Measurements from ENCODE around the gene SLC43A3.

SLC43A3 gene

DNA sequence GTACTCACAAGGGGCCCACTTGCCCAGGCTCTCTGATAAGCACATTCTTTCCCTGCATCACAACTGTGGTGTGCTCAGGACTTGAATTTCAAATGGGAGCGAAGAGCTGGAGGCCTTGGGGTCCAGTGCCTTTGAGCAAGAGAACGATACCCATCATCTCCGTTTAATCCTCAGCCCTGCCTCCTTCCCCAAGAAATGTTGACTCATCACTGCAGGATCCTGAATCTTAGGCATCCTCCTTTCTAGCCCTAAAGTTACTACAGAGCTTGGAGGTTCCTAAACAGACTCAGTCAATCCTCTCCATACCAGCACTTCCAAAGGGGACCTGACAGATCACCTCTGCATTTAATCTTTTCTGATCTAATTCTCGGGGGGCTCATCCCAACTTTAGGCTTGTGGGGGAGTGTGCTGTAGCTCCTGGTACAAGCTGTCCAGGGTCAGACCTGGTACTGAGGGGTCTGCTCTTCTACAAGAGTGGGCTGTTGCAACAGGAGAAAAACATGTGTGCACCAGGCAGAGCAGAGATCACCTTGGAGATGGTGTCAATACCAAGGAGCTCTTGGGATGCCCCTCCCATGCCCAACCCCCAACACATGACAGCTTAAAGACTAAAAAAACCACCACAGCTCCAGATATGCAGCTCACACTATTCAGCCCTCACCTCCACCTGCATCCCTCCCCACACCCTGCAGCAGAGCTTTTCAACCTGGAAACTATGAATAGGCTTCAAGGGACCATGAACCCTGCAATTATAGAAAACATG lies 32.5 kb downstream of the SLC43A3 start:
- no peak overlapping the region for H3K4me3 ChIP-seq (ENCODE audit: low read length in 2 of 2)

GRCh38 chr11:57392763-57393105 lies 34.2 kb downstream of the SLC43A3 start:
- Histone ChIP-seq H3K4me3 (ENCODE audit: low read length in 2 of 2) (no peak overlapping the region), H3K9me3 (ENCODE audit: control insufficient read depth in 2 of 2, low read length in 2 of 2) (peaks cover 0 to 2% of the 10 kb centered on the region in 2 donors), H3K27ac (ENCODE audit: low read length) (no peak overlapping the region), H3K27me3 (ENCODE audit: control insufficient read depth in 1 of 2, insufficient read depth in 2 of 2, low read length in 2 of 2) (peaks cover 6 to 7% of the 10 kb centered on the region in 2 donors), H3K4me1 (ENCODE audit: control insufficient read depth, insufficient read depth, low read length) (no peaks in the 10 kb centered on the region), H3K36me3 (ENCODE audit: control insufficient read depth in 2 of 2, insufficient read depth in 2 of 2, low read length in 2 of 2) (no peaks in the 10 kb centered on the region), H3K9ac (ENCODE audit: low read length in 2 of 2) (no peak overlapping the region)

More for the DNA sequence above, 32.5 kb downstream of the SLC43A3 start:
- Histone ChIP-seq H3K9me3 (ENCODE audit: control insufficient read depth in 2 of 2, low read length in 2 of 2) (peaks cover 0 to 2% of the 10 kb centered on the region in 2 donors), H3K27me3 (ENCODE audit: control insufficient read depth in 1 of 2, insufficient read depth in 2 of 2, low read length in 2 of 2) (peaks cover 7 to 9% of the 10 kb centered on the region in 2 donors), H3K27ac (ENCODE audit: low read length) (no peak overlapping the region), H3K36me3 (ENCODE audit: control insufficient read depth in 2 of 2, insufficient read depth in 2 of 2, low read length in 2 of 2) (no peaks in the 10 kb centered on the region), H3K9ac (ENCODE audit: low read length in 2 of 2) (no peak overlapping the region), H3K4me1 (ENCODE audit: control insufficient read depth, insufficient read depth, low read length) (no peaks in the 10 kb centered on the region)

DNA sequence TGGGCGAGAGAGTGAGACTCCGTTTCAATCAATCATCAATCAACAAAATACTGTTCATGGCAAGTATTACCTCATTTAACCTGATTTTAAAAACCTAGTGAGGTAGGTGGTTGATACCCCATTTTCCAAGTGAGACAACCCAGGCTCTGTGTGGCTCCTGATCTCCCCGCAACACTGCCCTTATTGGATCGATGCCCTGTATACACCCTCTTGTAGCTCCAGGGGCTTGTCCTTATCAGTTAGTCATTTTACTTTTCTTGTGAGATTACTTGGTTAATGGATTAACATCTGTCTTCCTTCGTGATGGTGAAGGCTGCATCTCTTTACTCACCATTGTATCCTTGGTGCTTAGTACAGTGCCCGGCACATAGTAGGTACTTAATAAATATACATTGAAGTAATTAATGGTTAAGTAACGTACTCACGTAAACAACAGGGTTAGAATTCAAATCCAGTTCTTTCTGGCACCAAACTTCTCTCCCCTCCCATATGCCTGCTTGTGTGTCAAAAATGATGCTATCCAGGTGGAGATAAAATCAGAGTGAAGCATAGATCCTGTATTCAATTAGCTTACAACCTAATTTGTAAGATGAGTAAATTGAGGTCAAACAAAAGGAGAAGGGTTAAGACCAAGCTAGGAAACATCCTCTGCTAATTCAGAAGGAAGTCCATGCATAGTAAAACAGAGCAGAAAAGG lies 34.7 kb downstream of the SLC43A3 start:
- no peak overlapping the region for H3K27ac ChIP-seq (ENCODE audit: low read length)
- H3K27me3 ChIP-seq (ENCODE audit: control insufficient read depth in 1 of 2, insufficient read depth in 2 of 2, low read length in 2 of 2) = peaks cover 6 to 7% of the 10 kb centered on the region in 2 donors

GRCh38 chr11:57391539-57391938 lies 35.4 kb downstream of the SLC43A3 start:
- Histone ChIP-seq H3K9me3 (ENCODE audit: control insufficient read depth in 2 of 2, low read length in 2 of 2) (no peaks in the 10 kb centered on the region), H3K27ac (ENCODE audit: low read length) (no peak overlapping the region), H3K36me3 (ENCODE audit: control insufficient read depth in 2 of 2, insufficient read depth in 2 of 2, low read length in 2 of 2) (no peaks in the 10 kb centered on the region), H3K4me1 (ENCODE audit: control insufficient read depth, insufficient read depth, low read length) (no peaks in the 10 kb centered on the region), H3K9ac (ENCODE audit: low read length in 2 of 2) (no peak overlapping the region), H3K4me3 (ENCODE audit: low read length in 2 of 2) (no peak overlapping the region), H3K27me3 (ENCODE audit: control insufficient read depth in 1 of 2, insufficient read depth in 2 of 2, low read length in 2 of 2) (peaks cover 6 to 7% of the 10 kb centered on the region in 2 donors)

More for the DNA sequence above, 34.7 kb downstream of the SLC43A3 start:
- Histone ChIP-seq H3K4me3 (ENCODE audit: low read length in 2 of 2) (no peak overlapping the region), H3K9ac (ENCODE audit: low read length in 2 of 2) (no peak overlapping the region), H3K4me1 (ENCODE audit: control insufficient read depth, insufficient read depth, low read length) (no peaks in the 10 kb centered on the region), H3K36me3 (ENCODE audit: control insufficient read depth in 2 of 2, insufficient read depth in 2 of 2, low read length in 2 of 2) (no peaks in the 10 kb centered on the region), H3K9me3 (ENCODE audit: control insufficient read depth in 2 of 2, low read length in 2 of 2) (peaks cover 0 to 2% of the 10 kb centered on the region in 2 donors)

DNA sequence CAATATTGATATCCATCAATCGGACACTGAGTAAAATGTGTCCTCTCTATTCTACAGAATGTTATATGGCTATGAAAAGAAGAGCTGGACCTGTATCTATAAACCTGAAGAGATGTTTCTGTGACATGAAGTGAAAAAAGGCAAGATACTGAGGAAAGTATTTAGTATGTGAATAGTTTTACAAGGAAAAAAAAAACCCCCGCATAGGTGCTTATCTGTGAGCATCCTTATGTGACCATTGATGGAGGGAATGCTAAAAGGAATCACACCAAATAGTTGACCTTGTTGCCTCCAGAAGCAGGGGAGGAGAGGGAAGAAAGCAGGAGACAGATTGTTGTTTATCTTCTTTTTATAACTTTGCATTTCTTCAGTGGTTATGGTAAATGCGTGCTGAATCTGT lies 35.8 kb downstream of the SLC43A3 start:
- Histone ChIP-seq H3K27me3 (ENCODE audit: control insufficient read depth in 1 of 2, insufficient read depth in 2 of 2, low read length in 2 of 2) (peaks cover 4 to 7% of the 10 kb centered on the region in 2 donors), H3K4me3 (ENCODE audit: low read length in 2 of 2) (no peak overlapping the region), H3K27ac (ENCODE audit: low read length) (no peak overlapping the region), H3K9ac (ENCODE audit: low read length in 2 of 2) (no peak overlapping the region), H3K36me3 (ENCODE audit: control insufficient read depth in 2 of 2, insufficient read depth in 2 of 2, low read length in 2 of 2) (no peaks in the 10 kb centered on the region), H3K9me3 (ENCODE audit: control insufficient read depth in 2 of 2, low read length in 2 of 2) (no peaks in the 10 kb centered on the region), H3K4me1 (ENCODE audit: control insufficient read depth, insufficient read depth, low read length) (no peaks in the 10 kb centered on the region)

GRCh38 chr11:57390535-57390934 lies 36.4 kb downstream of the SLC43A3 start, which contains the start of gene PRG2:
Gene PRG2, minus strand, starts transcription at chr11:57390650. Its CDS starts 706 bp downstream, at chr11:57389944.
- H3K36me3 ChIP-seq (ENCODE audit: control insufficient read depth in 2 of 2, insufficient read depth in 2 of 2, low read length in 2 of 2) = no peaks in the 10 kb centered on the region
- no peak within 1 kb of the TSS for H3K4me3 ChIP-seq (ENCODE audit: low read length in 2 of 2)
- H3K27me3 ChIP-seq (ENCODE audit: control insufficient read depth in 1 of 2, insufficient read depth in 2 of 2, low read length in 2 of 2) = peaks cover 4 to 5% of the 10 kb centered on the region in 2 donors
- no peak within 1 kb of the TSS for H3K9ac ChIP-seq (ENCODE audit: low read length in 2 of 2)
- H3K27ac ChIP-seq (ENCODE audit: low read length) = no peak within 1 kb of the TSS
- H3K4me1 ChIP-seq (ENCODE audit: control insufficient read depth, insufficient read depth, low read length) = no peaks in the 10 kb centered on the region
- no peaks in the 10 kb centered on the region for H3K9me3 ChIP-seq (ENCODE audit: control insufficient read depth in 2 of 2, low read length in 2 of 2)

GRCh38 chr11:57387289-57388030 lies 39.5 kb downstream of the SLC43A3 start:
- no peaks in the 10 kb centered on the region for H3K4me1 ChIP-seq (ENCODE audit: control insufficient read depth, insufficient read depth, low read length)
- H3K4me3 ChIP-seq (ENCODE audit: low read length in 2 of 2) = no peak overlapping the region
- H3K9ac ChIP-seq (ENCODE audit: low read length in 2 of 2) = no peak overlapping the region
- no peaks in the 10 kb centered on the region for H3K9me3 ChIP-seq (ENCODE audit: control insufficient read depth in 2 of 2, low read length in 2 of 2)
- H3K27ac ChIP-seq (ENCODE audit: low read length) = no peak overlapping the region
- H3K36me3 ChIP-seq (ENCODE audit: control insufficient read depth in 2 of 2, insufficient read depth in 2 of 2, low read length in 2 of 2) = no peaks in the 10 kb centered on the region
- peaks cover 4 to 5% of the 10 kb centered on the region in 2 donors for H3K27me3 ChIP-seq (ENCODE audit: control insufficient read depth in 1 of 2, insufficient read depth in 2 of 2, low read length in 2 of 2)

DNA sequence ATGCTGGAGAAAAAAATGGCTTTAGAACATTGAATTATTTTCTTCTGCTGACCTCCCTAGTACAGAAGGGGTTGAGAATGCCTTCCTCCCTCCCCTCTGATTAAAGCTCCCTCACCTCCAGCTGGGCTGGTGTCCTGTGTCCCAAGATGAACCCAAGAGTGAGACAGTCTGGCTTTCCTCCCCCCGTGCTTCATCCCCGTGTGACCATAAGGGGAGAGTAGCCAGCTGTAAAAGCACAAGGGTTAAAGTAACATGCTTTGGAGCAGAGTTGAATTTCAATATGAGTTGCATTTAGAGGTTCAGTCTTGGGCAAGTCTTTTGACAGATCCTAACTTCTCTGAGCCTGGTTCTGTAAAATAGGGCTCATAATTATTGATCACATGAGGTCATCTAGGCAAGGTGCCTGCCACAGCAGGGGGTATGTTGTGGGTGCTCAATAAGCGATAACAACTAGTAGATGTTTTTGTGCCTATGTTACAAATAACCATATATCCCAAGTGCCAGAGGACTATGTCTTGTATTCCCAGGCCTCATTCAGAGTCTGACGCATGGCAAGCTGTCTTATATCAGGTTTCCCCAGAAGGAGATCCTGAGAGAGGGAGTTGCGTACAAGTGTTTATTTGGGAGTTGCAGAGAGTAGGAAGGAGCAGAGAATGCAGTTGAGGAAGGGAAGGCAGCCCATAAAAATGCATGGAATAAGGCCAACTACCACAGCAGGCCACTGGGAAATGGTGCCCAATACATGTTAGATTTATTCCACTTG lies 40.6 kb downstream of the SLC43A3 start:
- H3K27ac ChIP-seq (ENCODE audit: low read length) = no peak overlapping the region

GRCh38 chr11:57380975-57381374 lies 45.9 kb downstream of the SLC43A3 start, which contains the start of gene PRG3:
Gene PRG3, minus strand, starts transcription at chr11:57381150. Its CDS starts 442 bp downstream, at chr11:57380708.
- Histone ChIP-seq H3K27me3 (ENCODE audit: control insufficient read depth in 1 of 2, insufficient read depth in 2 of 2, low read length in 2 of 2) (peaks cover 3 to 5% of the 10 kb centered on the region in 2 donors), H3K4me3 (ENCODE audit: low read length in 2 of 2) (no peak within 1 kb of the TSS), H3K27ac (ENCODE audit: low read length) (no peak within 1 kb of the TSS), H3K4me1 (ENCODE audit: control insufficient read depth, insufficient read depth, low read length) (no peaks in the 10 kb centered on the region), H3K9ac (ENCODE audit: low read length in 2 of 2) (no peak within 1 kb of the TSS), H3K36me3 (ENCODE audit: control insufficient read depth in 2 of 2, insufficient read depth in 2 of 2, low read length in 2 of 2) (no peaks in the 10 kb centered on the region), H3K9me3 (ENCODE audit: control insufficient read depth in 2 of 2, low read length in 2 of 2) (no peaks in the 10 kb centered on the region)

More for the DNA sequence above, 40.6 kb downstream of the SLC43A3 start:
- Histone ChIP-seq H3K9me3 (ENCODE audit: control insufficient read depth in 2 of 2, low read length in 2 of 2) (no peaks in the 10 kb centered on the region), H3K4me1 (ENCODE audit: control insufficient read depth, insufficient read depth, low read length) (no peaks in the 10 kb centered on the region), H3K27me3 (ENCODE audit: control insufficient read depth in 1 of 2, insufficient read depth in 2 of 2, low read length in 2 of 2) (peaks cover 2 to 5% of the 10 kb centered on the region in 2 donors), H3K9ac (ENCODE audit: low read length in 2 of 2) (no peak overlapping the region), H3K4me3 (ENCODE audit: low read length in 2 of 2) (no peak overlapping the region), H3K36me3 (ENCODE audit: control insufficient read depth in 2 of 2, insufficient read depth in 2 of 2, low read length in 2 of 2) (no peaks in the 10 kb centered on the region)

DNA sequence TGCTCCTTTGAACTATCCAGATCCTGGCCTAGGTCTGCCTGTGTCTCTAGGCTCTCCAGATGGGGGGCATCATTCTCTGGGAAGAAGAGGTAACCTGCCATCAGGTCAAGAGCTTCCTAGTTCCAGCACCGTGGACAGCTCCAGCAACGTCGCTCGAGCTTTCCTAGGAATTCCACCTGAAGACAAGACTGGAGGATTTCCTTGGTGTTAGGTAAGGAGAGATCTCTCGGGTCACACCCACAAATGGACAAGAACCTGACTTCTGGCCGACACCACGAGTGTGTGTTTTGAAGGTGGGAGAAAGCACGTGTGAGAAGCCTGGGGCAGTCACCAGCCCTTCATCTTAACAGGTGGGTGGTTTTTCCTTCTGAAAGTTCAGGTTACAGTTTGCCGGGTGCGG lies 47.2 kb downstream of the SLC43A3 start:
- H3K27me3 ChIP-seq (ENCODE audit: control insufficient read depth in 1 of 2, insufficient read depth in 2 of 2, low read length in 2 of 2) = peaks cover 3 to 5% of the 10 kb centered on the region in 2 donors
- H3K36me3 ChIP-seq (ENCODE audit: control insufficient read depth in 2 of 2, insufficient read depth in 2 of 2, low read length in 2 of 2) = no peaks in the 10 kb centered on the region
- no peaks in the 10 kb centered on the region for H3K4me1 ChIP-seq (ENCODE audit: control insufficient read depth, insufficient read depth, low read length)
- H3K27ac ChIP-seq (ENCODE audit: low read length) = no peak overlapping the region
- H3K4me3 ChIP-seq (ENCODE audit: low read length in 2 of 2) = no peak overlapping the region
- no peaks in the 10 kb centered on the region for H3K9me3 ChIP-seq (ENCODE audit: control insufficient read depth in 2 of 2, low read length in 2 of 2)
- H3K9ac ChIP-seq (ENCODE audit: low read length in 2 of 2) = no peak overlapping the region

Measured in stomach smooth muscle (tissue), 2 donors.